Left lung (tissue), 10 donors: ENCODE measurements around the gene KCNH4. TPM values are rescaled to one million over a fixed set of nuclear protein-coding genes. Genes with fewer than 3 reads are reported as not detected.

Experiments
- ATAC-seq: fragments of 200-7000 bp; cut with Tn5 transposase; one replicate; pipeline ENCODE4 v1.9.1; 2020; ENCODE audit warnings: moderate library complexity
- DNase-seq, 4 donors: peaks; one replicate each; pipeline ENCODE4 v3.0.0-alpha.2; 2013 to 2020
- H3K27ac ChIP-seq, 2 donors: fragments of 200-600 bp; sonication (generic) in 1 of 2; one replicate each; pipeline versions ENCODE4 v1.5.0 to v1.8.0; 2020 to 2021
- H3K27me3 ChIP-seq, 2 donors: fragments of 200-600 bp; sonication (generic) in 1 of 2; one replicate each; pipeline versions ENCODE4 v1.5.0 to v1.8.0; 2020 to 2021
- H3K36me3 ChIP-seq, 2 donors: fragments of 200-600 bp; sonication (generic) in 1 of 2; one replicate each; pipeline versions ENCODE4 v1.5.0 to v1.8.0; 2020 to 2021
- H3K4me1 ChIP-seq, 2 donors: fragments of 200-600 bp; one replicate each; pipeline ENCODE4 v1.8.0; 2021
- H3K4me3 ChIP-seq, 2 donors: fragments of 200-600 bp; sonication (generic) in 1 of 2; one replicate each; pipeline versions ENCODE4 v1.5.0 to v1.8.0; 2020 to 2021; ENCODE audit warnings: mild to moderate bottlenecking in 1 of 2
- H3K9me3 ChIP-seq, 2 donors: fragments of 200-600 bp; sonication (generic) in 1 of 2; one replicate each; pipeline versions ENCODE4 v1.5.0 to v1.8.0; 2020 to 2021
- intact Hi-C, 2 donors: fragments of 100-400 bp; cut with DNase I; formaldehyde crosslinking; loops; one replicate each; pipeline versions ENCODE4 v1.11.2 to v1.14.2; 2022
- polyA plus RNA-seq, 6 donors: library from polyadenylated mRNA; unstranded; fragments of 120-200 nt; gene quantifications; one replicate each; pipeline ENCODE4 v1.2.1, GENCODE V29; 2013; ENCODE audit not compliant: insufficient read length in 6 of 6
- total RNA-seq, 2 donors: library from RNA; stranded (reverse); fragmentation: NEBNext Ultra II Directional; extraction: Animal tissue kit (Norgen Biotek cat#: 25700); gene quantifications; one replicate each; pipeline ENCODE4 v1.2.1, GENCODE V29; 2021
- TF ChIP-seq, protein P1 (sequence below), 2 donors: fragments of 200-600 bp; sonication (generic) in 1 of 2; IDR thresholded peaks; one replicate each; pipeline versions ENCODE4 v1.5.0 to v1.8.0; 2021; ENCODE audit warnings: antibody characterized with exemption in 2 of 2
- donor health status: DM: no; HTN: yes; CAD: no.
- donor health status: DM: no; HTN: no; CAD: no.

Gene KCNH4
- total and polyA plus RNA-seq, 8 donors: 0.03 to 0.16 (median 0.04) TPM; not detected in 2

DNA sequence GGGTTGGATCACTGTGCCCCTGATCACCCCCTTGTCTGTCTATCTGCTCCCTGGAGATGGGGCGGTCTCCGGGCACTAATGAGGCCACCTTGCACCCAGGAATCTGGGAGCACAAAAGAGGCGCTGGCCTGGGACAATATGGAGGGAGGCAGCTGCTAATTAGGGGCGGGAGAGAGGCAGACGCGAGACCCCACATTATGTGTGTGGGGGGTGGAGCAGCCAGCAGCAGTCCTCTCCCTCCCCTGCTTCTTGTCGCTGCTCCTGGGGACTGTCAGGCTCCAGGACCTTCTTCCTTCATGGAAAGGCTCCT is 4.6 kb upstream of the KCNH4 start:
- H3K27me3 ChIP-seq: peaks cover 6 to 22% of the 10 kb centered on the region in 2 donors
- peaks cover 7 to 65% of the 10 kb centered on the region in 2 donors for H3K4me1 ChIP-seq
- no peak overlapping the region for H3K4me3 ChIP-seq
- H3K9me3 ChIP-seq: no peaks in the 10 kb centered on the region
- H3K36me3 ChIP-seq: peaks cover 0 to 2% of the 10 kb centered on the region in 2 donors
- no peak overlapping the region for H3K27ac ChIP-seq
- TF ChIP-seq, protein P1, sequence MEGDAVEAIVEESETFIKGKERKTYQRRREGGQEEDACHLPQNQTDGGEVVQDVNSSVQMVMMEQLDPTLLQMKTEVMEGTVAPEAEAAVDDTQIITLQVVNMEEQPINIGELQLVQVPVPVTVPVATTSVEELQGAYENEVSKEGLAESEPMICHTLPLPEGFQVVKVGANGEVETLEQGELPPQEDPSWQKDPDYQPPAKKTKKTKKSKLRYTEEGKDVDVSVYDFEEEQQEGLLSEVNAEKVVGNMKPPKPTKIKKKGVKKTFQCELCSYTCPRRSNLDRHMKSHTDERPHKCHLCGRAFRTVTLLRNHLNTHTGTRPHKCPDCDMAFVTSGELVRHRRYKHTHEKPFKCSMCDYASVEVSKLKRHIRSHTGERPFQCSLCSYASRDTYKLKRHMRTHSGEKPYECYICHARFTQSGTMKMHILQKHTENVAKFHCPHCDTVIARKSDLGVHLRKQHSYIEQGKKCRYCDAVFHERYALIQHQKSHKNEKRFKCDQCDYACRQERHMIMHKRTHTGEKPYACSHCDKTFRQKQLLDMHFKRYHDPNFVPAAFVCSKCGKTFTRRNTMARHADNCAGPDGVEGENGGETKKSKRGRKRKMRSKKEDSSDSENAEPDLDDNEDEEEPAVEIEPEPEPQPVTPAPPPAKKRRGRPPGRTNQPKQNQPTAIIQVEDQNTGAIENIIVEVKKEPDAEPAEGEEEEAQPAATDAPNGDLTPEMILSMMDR (IDR thresholded peaks at IDR 0.05): no peak
- no peak for DNase-seq
- ATAC-seq: no peak
- intact Hi-C loops: no loop called here

DNA sequence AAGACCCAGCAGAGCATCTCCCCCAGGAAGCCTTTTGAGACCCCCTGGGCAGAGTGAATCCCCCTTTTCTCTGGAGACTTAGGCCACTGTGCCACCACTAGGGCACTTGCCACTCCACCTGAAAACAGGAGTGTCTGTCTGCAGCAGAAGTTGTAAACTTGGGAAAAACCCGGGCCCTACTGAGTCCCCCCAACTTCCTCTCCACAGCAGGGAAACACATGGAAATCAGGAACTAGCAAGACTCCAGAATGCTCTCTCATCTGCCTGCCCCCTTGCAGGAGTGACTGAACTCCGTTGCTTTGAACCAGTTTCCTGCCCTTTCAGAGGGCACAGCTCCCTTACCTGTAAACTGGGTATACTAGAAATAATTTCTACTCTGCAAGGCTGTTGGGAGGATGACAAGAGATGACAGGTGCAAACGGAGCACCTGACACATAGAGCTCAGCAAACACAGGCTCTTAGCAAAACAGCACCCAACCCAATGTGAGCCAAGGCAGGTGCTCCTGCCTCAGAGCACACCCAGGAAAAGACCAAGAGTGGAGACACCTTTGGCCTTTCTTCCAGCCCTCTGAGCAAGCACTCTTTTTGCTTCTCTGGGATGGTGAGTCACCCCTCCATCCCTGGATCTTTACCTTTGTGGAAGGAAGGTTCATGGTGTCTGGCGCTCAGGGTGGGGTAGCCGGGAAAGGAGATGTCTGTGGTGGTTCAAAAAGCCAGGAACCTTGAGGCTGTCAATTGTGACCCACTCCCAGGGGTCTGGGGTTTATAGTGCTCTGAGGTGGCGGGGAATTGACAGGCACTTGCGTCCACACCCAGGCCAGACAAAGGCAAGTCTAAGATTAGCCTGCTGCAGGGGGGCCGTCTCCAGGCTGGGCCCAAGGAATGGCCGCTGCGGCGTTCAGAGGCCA is 4.0 kb upstream of the KCNH4 start, which contains the start of gene HCRT:
HCRT (minus strand) TSS at position 740 of the 908 bp plus-strand sequence; CDS start at position 653, 87 bp downstream.
- intact Hi-C loops: no loop called here
- Histone ChIP-seq H3K9me3 (no peaks in the 10 kb centered on the region), H3K27ac (peak within 1 kb of the TSS; percentile 69 to 87), H3K27me3 (peaks cover 12 to 28% of the 10 kb centered on the region in 2 donors), H3K4me1 (peaks cover 13 to 69% of the 10 kb centered on the region in 2 donors), H3K36me3 (no peaks in the 10 kb centered on the region), H3K4me3 (peak within 1 kb of the TSS; percentile 47 to 51)
- DNase-seq (no peak), ATAC-seq (no peak)
- TF ChIP-seq, protein P1 (IDR thresholded peaks at IDR 0.05): no peak

GRCh38 chr17:42183741-42184711 is 3.1 kb upstream of the KCNH4 start:
- TF ChIP-seq, protein P1 (IDR thresholded peaks at IDR 0.05): peak; percentile 82 to 94
- peak overlapping the region; percentile 69 to 87 for H3K27ac ChIP-seq

GRCh38 chr17:42182927-42183734 is 2.2 kb upstream of the KCNH4 start:
- peaks cover 21 to 43% of the 10 kb centered on the region in 2 donors for H3K27me3 ChIP-seq
- no peak for DNase-seq
- TF ChIP-seq, protein P1 (IDR thresholded peaks at IDR 0.05): no peak
- H3K27ac ChIP-seq: peak overlapping the region; percentile 69 to 87
- peak overlapping the region; percentile 47 to 51 for H3K4me3 ChIP-seq
- H3K4me1 ChIP-seq: peaks cover 14 to 73% of the 10 kb centered on the region in 2 donors
- ATAC-seq: peak; percentile 20
- intact Hi-C loops: no loop called here
- no peaks in the 10 kb centered on the region for H3K9me3 ChIP-seq
- no peaks in the 10 kb centered on the region for H3K36me3 ChIP-seq

More at GRCh38 chr17:42183741-42184711, 3.1 kb upstream of the KCNH4 start:
- peak; percentile 91 for ATAC-seq
- DNase-seq: peak; percentile 60 to 95 (median 80)
- Histone ChIP-seq H3K9me3 (no peaks in the 10 kb centered on the region), H3K36me3 (no peaks in the 10 kb centered on the region), H3K4me3 (peak overlapping the region; percentile 47 to 51), H3K4me1 (peaks cover 14 to 73% of the 10 kb centered on the region in 2 donors), H3K27me3 (peaks cover 21 to 37% of the 10 kb centered on the region in 2 donors)
- intact Hi-C loops: no loop called here
